ENCODE measurements around the gene BMP3. TPM values are rescaled to one million over a fixed set of nuclear protein-coding genes. Genes with fewer than 3 reads are reported as not detected.

Gene BMP3
- total and polyA plus RNA-seq, 2 of the 8 experiments (the other 6 are each of a cell fraction or from before 2014, with no cell fraction given), result 0.02 TPM; not detected in 1

DNA sequence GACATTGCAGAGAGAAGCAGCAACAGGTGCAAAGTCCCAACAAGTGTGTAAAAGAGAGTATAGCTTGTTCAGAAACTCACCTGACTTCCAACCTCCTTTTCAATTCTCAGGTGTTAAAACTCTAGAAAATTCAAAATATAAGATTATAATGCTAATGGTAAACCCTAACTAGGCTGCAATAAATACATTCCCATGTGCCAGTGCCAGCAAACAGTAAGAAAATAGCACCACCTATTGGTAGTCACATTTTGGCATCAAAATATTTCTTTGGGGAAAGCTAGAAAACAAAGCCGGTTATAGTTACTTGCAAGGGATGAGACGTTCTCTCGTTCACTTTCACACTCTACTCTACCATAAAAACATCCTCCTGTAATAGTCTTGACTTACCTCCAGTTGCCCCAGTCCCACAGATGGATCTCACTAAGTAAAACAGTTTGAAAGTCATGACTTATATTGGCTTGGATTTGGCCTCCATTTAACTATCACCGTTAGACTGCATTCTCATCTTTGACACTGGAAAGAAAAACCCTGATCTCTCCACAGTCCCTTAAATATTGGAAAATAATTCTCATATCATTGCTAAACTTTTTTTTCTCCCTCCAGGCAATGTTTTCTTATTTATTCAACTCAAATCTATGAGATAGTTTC lies 9.6 kb downstream of the BMP3 start (continued):
- TF ChIP-seq CHD2 (IDR thresholded peaks at IDR 0.05; ENCODE audit: low read length) (no peak), SIRT6 (IDR thresholded peaks at IDR 0.05; ENCODE audit: low read length) (no peak), GTF2F1 (IDR thresholded peaks at IDR 0.05; ENCODE audit: borderline replicate concordance, low read depth, low read length) (no peak), CTCF (IDR thresholded peaks at IDR 0.05; ENCODE audit: control extremely low read depth in 1 of 3, insufficient read depth in 1 of 3, low read depth in 1 of 3, low read length in 3 of 3) (peak in 2 of 3 experiments; percentile 64 to 65; a peak in 2 of 4 replicates)
